Stimulated activated CD4-positive, alpha-beta T cell treated with anti-CD3 and anti-CD28 coated beads, TNF-alpha, amount 100 ng/mL, for 24 hours (primary cell): ENCODE results near the gene EXOC3L1.

Source experiments
- DNase-seq, 3 experiments: peaks; one replicate each; pipeline ENCODE4 v3.0.0-alpha.2; 2020; ENCODE audit warnings: low read depth in 3 of 3

Gene EXOC3L1

GRCh38 chr16:67216612-67217490 is 26.9 kb upstream of the EXOC3L1 start:
- no peak for DNase-seq

GRCh38 chr16:67215706-67216105 is 25.8 kb upstream of the EXOC3L1 start:
- no peak for DNase-seq

DNA sequence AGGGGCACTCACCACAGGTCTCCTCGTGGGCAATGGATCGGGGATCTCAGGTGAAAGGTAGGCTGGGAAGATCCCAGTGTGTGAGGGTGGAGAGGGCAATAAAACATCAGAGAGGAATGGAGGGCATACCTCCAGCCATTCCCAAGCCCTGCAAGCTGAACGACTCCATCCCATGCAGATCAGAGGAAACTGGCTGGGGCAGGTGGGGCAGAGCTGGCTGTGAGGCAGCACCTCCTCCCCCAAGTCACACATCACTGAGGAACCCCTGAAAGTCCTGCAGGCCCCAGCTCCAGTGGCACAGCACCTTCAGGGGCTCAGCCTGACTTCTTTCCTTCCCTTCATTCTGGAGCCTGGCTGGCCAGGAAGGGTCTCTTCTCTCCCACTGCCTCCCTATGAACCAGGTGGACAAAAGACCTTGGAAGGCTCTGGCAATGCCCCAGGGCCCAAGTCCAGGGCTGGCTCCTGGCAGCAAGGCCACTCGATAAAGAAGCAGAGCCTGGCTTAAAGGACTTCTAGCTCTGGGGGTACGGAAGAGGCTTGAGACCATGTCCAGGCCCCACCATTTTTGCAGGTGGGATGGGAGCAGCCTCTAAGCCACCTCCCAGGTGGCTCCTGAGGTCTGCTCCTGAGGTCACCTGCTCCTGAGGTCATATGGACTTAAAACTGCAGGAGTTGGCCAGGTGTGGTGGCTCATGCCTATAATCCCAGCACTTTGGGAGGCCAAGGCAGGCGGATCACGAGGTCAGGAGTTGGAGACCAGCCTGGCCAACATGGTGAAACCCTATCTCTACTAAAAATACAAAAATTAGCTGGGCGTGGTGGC is 23.5 kb upstream of the EXOC3L1 start:
- DNase-seq, result no peak

GRCh38 chr16:67212766-67213165 is 22.8 kb upstream of the EXOC3L1 start:
- no peak for DNase-seq

DNA sequence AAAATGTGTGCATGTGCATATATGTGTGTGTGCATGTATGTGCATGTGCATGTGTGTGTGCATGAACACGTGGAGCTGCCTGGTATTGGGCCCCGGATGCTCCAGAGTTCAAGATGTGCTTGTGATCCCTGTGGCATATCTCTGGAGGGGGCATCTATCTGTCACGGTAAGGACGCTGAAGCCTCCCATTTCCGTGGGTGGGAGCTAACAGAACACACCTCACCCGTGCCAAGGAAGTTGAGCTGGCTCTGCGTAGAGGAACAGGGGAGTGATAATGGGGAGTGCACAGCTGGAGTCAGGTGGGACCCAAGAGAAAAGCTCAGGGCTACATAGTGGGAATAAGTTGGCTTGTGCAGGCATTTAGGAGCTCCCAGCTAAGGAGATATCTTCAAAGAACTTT is 21.7 kb upstream of the EXOC3L1 start:
- no peak for DNase-seq

DNA sequence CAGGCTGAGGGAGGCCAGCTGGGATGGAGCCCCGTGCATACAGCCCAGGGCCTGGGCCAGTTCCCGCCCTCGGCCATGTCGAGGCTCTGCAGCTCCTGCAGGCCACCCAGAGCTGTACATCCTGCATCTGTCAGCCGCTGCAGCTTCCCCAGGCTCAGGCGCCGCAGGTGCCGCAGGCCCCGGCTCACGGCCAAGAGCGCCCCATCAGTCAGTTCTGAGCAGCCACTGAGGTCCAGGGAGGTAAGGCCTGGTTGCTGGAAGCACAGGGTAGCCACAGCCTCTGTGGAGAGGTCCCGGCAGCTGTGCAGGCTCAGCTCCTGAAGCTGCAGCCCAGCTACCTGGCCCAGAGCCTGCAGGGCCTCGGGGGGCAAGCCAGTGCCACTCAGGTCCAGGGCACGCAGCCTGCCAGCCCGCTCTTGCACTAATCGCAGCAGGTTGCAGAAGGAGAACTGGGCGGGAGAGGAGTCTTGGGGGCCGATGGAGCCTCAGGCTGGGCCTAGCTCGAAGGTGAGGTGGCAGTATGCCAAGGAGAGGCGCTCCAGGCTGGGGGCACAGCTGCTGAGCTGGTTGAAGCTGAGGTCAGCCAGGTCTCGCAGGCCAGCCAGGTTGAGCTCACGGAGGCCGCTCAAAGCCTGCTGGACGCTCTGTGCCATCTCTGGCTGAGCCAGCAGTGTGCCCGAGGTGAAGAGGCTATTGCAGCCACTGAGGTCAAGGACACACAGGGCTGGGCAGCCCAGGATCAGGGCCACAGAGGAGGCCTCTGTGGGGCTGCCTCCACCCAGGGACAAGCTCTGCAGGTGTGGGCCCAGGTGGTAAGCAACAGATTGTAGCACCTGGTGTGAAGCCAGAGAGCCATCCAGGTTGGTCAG is 20.4 kb upstream of the EXOC3L1 start:
- DNase-seq, result no peak

GRCh38 chr16:67209565-67209964 is 19.6 kb upstream of the EXOC3L1 start:
- DNase-seq, result no peak

DNA sequence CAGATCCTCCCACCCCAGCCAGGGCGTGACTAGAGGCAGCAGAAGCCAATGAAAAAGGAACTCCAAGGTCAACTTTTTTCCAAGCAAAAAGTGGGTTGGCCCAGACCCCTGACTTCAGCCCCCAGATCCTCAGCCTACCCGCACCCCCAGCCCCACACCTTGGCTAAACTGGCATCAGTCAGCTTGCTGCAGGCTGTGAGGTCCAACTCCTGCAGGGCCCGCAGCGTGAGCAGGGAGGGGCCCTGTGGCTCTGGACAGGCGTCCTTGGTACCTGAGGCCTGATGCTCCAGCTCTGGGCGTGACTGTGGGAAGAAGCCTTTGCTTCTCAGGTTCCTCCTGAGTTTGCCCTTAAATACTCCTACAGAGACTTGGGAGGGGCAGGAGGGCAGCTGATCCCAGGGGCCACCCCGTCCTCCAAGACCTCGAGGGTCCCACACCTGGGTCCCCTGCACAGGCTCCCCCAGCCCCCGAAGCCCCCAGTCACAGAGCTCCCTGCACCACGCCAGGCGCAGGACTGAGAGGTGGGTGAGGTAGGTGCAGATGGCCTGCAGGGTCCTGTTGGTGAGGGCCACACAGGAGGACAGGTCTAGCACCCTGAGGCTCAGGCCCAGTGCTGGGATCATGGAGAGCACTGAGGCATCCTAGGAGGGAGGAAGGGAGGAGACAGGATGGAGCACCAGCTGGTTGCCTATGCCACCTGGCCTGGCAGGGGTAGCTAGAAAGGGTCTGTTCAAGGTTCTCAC is 18.4 kb upstream of the EXOC3L1 start:
- DNase-seq, result no peak

DNA sequence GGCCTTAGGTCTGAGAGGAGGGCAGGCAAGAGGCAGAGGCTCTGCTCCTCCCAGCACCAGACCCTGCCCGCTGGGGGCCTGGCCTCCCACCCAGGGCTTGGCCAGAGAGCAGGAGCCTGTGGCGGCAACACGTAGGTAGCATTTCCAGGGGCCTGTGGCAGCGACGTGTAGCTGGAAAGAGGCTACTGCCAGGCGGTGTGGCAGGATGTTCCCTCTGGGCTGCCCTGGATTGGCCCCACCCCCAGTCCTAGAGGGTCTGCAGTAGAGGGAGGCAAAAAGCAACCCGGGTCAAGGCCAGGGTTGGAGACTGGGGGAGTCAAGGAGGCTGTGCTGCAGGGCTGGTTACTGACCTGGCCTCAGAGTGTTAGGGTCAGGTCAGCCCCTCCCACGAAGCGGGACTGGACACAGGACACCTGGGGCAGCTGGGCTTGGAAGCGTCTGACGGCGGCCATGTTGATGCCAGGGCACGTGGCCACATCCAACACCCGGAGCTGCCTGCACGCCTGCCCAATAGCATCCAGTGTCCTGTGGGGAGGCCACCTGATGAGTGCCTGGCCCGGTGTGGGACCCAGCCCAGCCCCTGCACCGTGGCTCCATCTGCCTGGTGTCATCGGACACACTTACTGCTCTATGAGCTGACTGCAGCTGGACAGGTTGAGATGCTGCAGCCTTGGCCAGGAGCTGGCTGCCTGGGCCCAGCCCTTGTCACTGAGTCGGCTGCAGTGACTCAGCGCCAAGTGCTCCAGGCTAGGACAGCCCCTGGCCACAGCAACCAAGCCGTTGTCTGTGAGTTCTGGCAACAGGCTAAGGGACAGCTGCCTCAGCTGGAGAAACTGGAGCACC is 17.5 kb upstream of the EXOC3L1 start:
- no peak for DNase-seq

GRCh38 chr16:67206838-67207248 is 16.9 kb upstream of the EXOC3L1 start:
- DNase-seq, result no peak

DNA sequence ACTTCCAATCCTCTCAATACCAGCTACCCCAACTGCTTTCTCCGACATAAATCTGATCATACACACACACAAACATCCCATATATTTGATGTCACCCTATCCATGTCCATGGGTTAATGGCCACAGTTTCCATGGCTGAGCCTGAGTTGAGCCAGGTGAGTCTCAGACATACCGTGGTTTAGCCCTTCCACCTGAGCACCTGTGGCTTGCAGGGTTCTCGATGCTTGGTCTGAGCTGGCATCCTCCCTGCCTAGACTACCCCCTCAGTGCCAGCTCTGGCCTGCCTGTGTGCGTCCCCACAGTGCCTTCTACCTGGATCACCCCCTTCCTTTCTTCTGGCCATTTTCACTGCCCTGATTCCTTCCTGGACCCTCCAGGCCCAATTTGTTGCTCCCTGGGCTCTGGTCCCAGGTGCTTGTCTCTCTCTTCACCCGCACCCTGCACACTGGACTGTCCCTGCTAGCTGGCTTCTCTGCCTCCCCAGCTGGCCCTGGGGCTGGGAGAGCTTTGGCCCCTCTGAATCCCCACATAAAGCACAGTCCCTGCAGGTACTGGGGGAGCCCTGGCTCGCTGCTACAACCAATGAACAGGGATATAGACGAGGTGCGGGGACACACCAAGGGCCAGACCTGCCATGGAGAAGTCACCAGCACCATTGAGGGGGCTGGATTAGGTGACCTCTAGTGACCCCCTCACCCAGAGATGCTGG is 16.3 kb upstream of the EXOC3L1 start:
- no peak for DNase-seq

- no peak for DNase-seq
These were observed 14.1 kb upstream of the EXOC3L1 start for GRCh38 chr16:67204076-67204475.

GRCh38 chr16:67202956-67203493 is 13.1 kb upstream of the EXOC3L1 start:
- no peak for DNase-seq

- no peak for DNase-seq
These were observed 12.5 kb upstream of the EXOC3L1 start for GRCh38 chr16:67202426-67202825.

GRCh38 chr16:67201411-67202345 is 11.7 kb upstream of the EXOC3L1 start:
- DNase-seq, result no peak

- no peak for DNase-seq
These were observed 10.6 kb upstream of the EXOC3L1 start for GRCh38 chr16:67200491-67200890.

GRCh38 chr16:67199808-67200198 is 9.9 kb upstream of the EXOC3L1 start:
- DNase-seq, result no peak
